ENCODE data around the gene PPP1R15A.

PPP1R15A gene

DNA sequence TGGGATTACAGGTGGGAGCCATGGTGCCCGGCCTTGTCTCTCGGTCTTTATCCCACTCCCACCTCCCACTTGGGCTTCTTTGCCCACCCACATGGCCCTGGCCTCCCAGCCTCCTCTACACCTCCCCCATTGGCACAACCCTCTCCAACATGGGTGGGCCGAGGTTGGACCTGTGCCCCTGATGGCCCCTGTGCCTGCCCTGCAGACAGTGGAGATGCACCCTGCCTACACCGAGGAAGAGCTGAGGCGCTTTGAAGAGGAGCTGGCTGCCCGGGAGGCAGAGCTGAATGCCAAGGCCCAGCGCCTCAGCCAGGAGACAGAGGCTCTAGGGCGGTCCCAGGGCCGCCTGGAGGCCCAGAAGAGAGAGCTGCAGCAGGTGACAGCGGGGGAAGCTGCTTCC lies 48.7 kb downstream of the PPP1R15A start:
- no peaks in the 10 kb centered on the region for H3K9me2 ChIP-seq (replicated peaks; ENCODE audit: insufficient read depth, low read length)
- no peaks in the 10 kb centered on the region for H4K20me1 ChIP-seq (ENCODE audit: low read depth, low read length)
- no peak for TF ChIP-seq EZH2phosphoT487 (conservative IDR thresholded peaks at IDR 0.05; ENCODE audit: low read length)
- TF ChIP-seq, protein P1, sequence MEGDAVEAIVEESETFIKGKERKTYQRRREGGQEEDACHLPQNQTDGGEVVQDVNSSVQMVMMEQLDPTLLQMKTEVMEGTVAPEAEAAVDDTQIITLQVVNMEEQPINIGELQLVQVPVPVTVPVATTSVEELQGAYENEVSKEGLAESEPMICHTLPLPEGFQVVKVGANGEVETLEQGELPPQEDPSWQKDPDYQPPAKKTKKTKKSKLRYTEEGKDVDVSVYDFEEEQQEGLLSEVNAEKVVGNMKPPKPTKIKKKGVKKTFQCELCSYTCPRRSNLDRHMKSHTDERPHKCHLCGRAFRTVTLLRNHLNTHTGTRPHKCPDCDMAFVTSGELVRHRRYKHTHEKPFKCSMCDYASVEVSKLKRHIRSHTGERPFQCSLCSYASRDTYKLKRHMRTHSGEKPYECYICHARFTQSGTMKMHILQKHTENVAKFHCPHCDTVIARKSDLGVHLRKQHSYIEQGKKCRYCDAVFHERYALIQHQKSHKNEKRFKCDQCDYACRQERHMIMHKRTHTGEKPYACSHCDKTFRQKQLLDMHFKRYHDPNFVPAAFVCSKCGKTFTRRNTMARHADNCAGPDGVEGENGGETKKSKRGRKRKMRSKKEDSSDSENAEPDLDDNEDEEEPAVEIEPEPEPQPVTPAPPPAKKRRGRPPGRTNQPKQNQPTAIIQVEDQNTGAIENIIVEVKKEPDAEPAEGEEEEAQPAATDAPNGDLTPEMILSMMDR (IDR thresholded peaks at IDR 0.05; ENCODE audit: insufficient read depth, low read length, poor library complexity, severe bottlenecking): no peak
- no peak overlapping the region for H3K27ac ChIP-seq (ENCODE audit: low read depth, low read length)
- H2AFZ ChIP-seq (ENCODE audit: low read depth, low read length, severe bottlenecking): no peak overlapping the region
- no peak overlapping the region for H3K4me3 ChIP-seq (ENCODE audit: insufficient read depth, low read length, poor library complexity, severe bottlenecking)
- no peaks in the 10 kb centered on the region for H3K79me2 ChIP-seq (ENCODE audit: insufficient read depth, low read length)
- no peaks in the 10 kb centered on the region for H3K27me3 ChIP-seq (ENCODE audit: low read length)
- no peaks in the 10 kb centered on the region for H3K9me3 ChIP-seq (ENCODE audit: insufficient read depth, low read length)
- no peak overlapping the region for H3K4me2 ChIP-seq (ENCODE audit: low read depth, low read length, poor library complexity, severe bottlenecking)
- no peaks in the 10 kb centered on the region for H3K36me3 ChIP-seq (ENCODE audit: low read length)
- no peak overlapping the region for H3K9ac ChIP-seq (ENCODE audit: low read length)
- peaks cover 6% of the 10 kb centered on the region; the same call in 1 of the 2 replicates for H3F3A ChIP-seq (ENCODE audit: insufficient read depth)

DNA sequence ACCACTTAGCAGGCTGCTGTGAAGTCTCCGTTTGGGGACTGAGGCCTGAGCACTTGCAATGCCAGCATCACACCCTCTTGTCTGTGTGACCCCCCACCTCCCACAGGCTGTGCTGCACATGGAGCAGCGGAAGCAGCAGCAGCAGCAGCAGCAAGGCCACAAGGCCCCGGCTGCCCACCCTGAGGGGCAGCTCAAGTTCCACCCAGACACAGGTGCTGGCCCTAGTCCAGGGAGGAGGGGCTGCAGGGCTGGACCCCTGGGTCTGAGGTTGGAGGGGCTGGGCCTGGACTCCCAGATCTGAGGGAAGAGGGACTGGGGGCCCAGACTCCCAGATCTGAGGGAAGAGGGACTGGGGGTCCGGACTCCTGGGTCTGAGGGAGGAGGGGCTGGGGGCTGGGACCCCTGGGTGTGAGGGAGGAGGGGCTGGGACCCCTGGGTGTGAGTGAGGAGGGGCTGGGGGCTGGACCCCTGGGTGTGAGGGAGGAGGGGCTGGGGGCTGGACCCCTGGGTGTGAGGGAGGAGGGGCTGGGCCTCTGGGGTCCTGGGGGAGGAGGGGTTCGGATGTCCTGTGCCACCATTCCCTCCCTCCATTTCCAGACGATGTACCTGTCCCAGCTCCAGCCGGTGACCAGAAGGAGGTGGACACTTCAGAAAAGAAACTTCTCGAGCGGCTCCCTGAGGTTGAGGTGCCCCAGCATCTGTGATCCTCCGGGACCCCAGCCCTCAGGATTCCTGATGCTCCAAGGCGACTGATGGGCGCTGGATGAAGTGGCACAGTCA lies 49.7 kb downstream of the PPP1R15A start:
- H3K9me2 ChIP-seq (replicated peaks; ENCODE audit: insufficient read depth, low read length): no peaks in the 10 kb centered on the region
- no peaks in the 10 kb centered on the region for H3K36me3 ChIP-seq (ENCODE audit: low read length)
- H3K9ac ChIP-seq (ENCODE audit: low read length): no peak overlapping the region
- no peak overlapping the region for H3K4me2 ChIP-seq (ENCODE audit: low read depth, low read length, poor library complexity, severe bottlenecking)
- 0 out of 2 replicates have a peak, but pooled peaks cover 3% of the 10 kb centered on the region for H3F3A ChIP-seq (ENCODE audit: insufficient read depth)
- no peaks in the 10 kb centered on the region for H3K9me3 ChIP-seq (ENCODE audit: insufficient read depth, low read length)
- H4K20me1 ChIP-seq (ENCODE audit: low read depth, low read length): no peaks in the 10 kb centered on the region
- H3K79me2 ChIP-seq (ENCODE audit: insufficient read depth, low read length): no peaks in the 10 kb centered on the region
- TF ChIP-seq EZH2phosphoT487 (conservative IDR thresholded peaks at IDR 0.05; ENCODE audit: low read length): no peak
- TF ChIP-seq, protein P1 (IDR thresholded peaks at IDR 0.05; ENCODE audit: insufficient read depth, low read length, poor library complexity, severe bottlenecking): no peak
- H2AFZ ChIP-seq (ENCODE audit: low read depth, low read length, severe bottlenecking): no peak overlapping the region
- H3K4me3 ChIP-seq (ENCODE audit: insufficient read depth, low read length, poor library complexity, severe bottlenecking): no peak overlapping the region
- no peaks in the 10 kb centered on the region for H3K27me3 ChIP-seq (ENCODE audit: low read length)
- H3K27ac ChIP-seq (ENCODE audit: low read depth, low read length): no peak overlapping the region

DNA sequence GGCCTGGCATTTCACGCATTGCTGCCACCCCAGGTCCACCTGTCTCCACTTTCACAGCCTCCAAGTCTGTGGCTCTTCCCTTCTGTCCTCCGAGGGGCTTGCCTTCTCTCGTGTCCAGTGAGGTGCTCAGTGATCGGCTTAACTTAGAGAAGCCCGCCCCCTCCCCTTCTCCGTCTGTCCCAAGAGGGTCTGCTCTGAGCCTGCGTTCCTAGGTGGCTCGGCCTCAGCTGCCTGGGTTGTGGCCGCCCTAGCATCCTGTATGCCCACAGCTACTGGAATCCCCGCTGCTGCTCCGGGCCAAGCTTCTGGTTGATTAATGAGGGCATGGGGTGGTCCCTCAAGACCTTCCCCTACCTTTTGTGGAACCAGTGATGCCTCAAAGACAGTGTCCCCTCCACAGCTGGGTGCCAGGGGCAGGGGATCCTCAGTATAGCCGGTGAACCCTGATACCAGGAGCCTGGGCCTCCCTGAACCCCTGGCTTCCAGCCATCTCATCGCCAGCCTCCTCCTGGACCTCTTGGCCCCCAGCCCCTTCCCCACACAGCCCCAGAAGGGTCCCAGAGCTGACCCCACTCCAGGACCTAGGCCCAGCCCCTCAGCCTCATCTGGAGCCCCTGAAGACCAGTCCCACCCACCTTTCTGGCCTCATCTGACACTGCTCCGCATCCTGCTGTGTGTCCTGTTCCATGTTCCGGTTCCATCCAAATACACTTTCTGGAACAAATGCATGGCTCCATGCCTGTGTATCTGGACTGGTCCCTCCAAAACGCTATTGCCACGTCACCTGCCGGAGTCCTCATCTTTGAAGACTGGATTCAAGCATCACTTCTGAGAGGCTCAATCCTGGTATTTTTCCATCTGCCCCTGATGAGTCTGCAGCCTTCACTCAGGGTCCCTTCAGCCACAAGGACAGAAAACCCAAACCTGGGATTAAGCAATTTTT lies 50.6 kb downstream of the PPP1R15A start:
- Histone ChIP-seq H2AFZ (ENCODE audit: low read depth, low read length, severe bottlenecking) (no peak overlapping the region), H3K4me3 (ENCODE audit: insufficient read depth, low read length, poor library complexity, severe bottlenecking) (no peak overlapping the region), H3K9me2 (replicated peaks; ENCODE audit: insufficient read depth, low read length) (no peaks in the 10 kb centered on the region), H3K79me2 (ENCODE audit: insufficient read depth, low read length) (no peaks in the 10 kb centered on the region), H4K20me1 (ENCODE audit: low read depth, low read length) (no peaks in the 10 kb centered on the region), H3F3A (ENCODE audit: insufficient read depth) (no peaks in the 10 kb centered on the region), H3K9me3 (ENCODE audit: insufficient read depth, low read length) (no peaks in the 10 kb centered on the region), H3K27ac (ENCODE audit: low read depth, low read length) (no peak overlapping the region), H3K9ac (ENCODE audit: low read length) (no peak overlapping the region), H3K36me3 (ENCODE audit: low read length) (no peaks in the 10 kb centered on the region), H3K27me3 (ENCODE audit: low read length) (no peaks in the 10 kb centered on the region), H3K4me2 (ENCODE audit: low read depth, low read length, poor library complexity, severe bottlenecking) (no peak overlapping the region)
- TF ChIP-seq, protein P1 (IDR thresholded peaks at IDR 0.05; ENCODE audit: insufficient read depth, low read length, poor library complexity, severe bottlenecking): no peak
- TF ChIP-seq EZH2phosphoT487 (conservative IDR thresholded peaks at IDR 0.05; ENCODE audit: low read length): no peak
